Calu3 (cell line): ENCODE data around the gene HOXD10. TPM values are rescaled to one million over a fixed set of nuclear protein-coding genes. Genes with fewer than 3 reads are reported as not detected.

ENCODE experiments used
- BruUV-seq: library from RNA; stranded (reverse); fragments of 400-500 nt; replicated peaks from 2 replicates; lab custom pipeline; 2021; lab: Mats Ljungman, UMichigan
- CTCF ChIA-PET: fragments of 300-600 bp; sonication (Branson Sonifier 250); formaldehyde crosslinking; loops from one replicate; lab custom pipeline; 2022; ENCODE audit warnings: antibody characterized with exemption; lab: Charles Lee
- DNase-seq: peaks from one replicate; pipeline ENCODE4 v3.0.0; 2022
- H3K27ac Mint-ChIP-seq: one replicate; pipeline ENCODE4 v1.8.0; 2022; ENCODE audit warnings: mixed read lengths; ENCODE audit not compliant: unreplicated experiment
- H3K27me3 Mint-ChIP-seq: one replicate; pipeline ENCODE4 v1.8.0; 2022; ENCODE audit warnings: mixed read lengths; ENCODE audit not compliant: unreplicated experiment
- H3K36me3 Mint-ChIP-seq: one replicate; pipeline ENCODE4 v1.8.0; 2022; ENCODE audit warnings: mild to moderate bottlenecking, moderate library complexity, mixed read lengths; ENCODE audit not compliant: insufficient read depth, unreplicated experiment
- H3K4me1 Mint-ChIP-seq: one replicate; pipeline ENCODE4 v1.8.0; 2022; ENCODE audit warnings: mild to moderate bottlenecking, low read depth, mixed read lengths; ENCODE audit not compliant: unreplicated experiment
- H3K4me3 Mint-ChIP-seq: one replicate; pipeline ENCODE4 v1.8.0; 2022; ENCODE audit warnings: mild to moderate bottlenecking, low read depth, moderate library complexity, mixed read lengths; ENCODE audit not compliant: unreplicated experiment
- H3K9me3 Mint-ChIP-seq: one replicate; pipeline ENCODE4 v1.8.0; 2022; ENCODE audit warnings: low read depth, mixed read lengths; ENCODE audit not compliant: unreplicated experiment
- CTCF ChIP-seq: fragments of 200-600 bp; IDR thresholded peaks from one replicate; pipeline ENCODE4 v1.8.0; 2022; ENCODE audit warnings: antibody characterized with exemption; ENCODE audit not compliant: unreplicated experiment
- intact Hi-C: fragments of 100-400 bp; cut with micrococcal nuclease; formaldehyde crosslinking; loops from one replicate; pipeline ENCODE4 v1.10.0; 2022; ENCODE audit not compliant: unreplicated experiment
- total RNA-seq: library from RNA; stranded (reverse); gene quantifications from 2 replicates; pipeline ENCODE4 v1.2.3, GENCODE V29; 2022

HOXD10 gene
- total RNA-seq, 1 experiment from 2014 or later, result not detected

GRCh38 chr2:176152350-176153181 is 36.0 kb downstream of the HOXD10 start:
- no peak overlapping the region for H3K27ac Mint-ChIP-seq
- no peak for DNase-seq
- H3K4me1 Mint-ChIP-seq, result no peaks in the 10 kb centered on the region
- intact Hi-C loops, result no loop called here
- no peak overlapping the region for H3K4me3 Mint-ChIP-seq
- H3K27me3 Mint-ChIP-seq, result peaks cover 11% of the 10 kb centered on the region
- BruUV-seq, result no TSS peak
- no peak for TF ChIP-seq CTCF
- H3K36me3 Mint-ChIP-seq, result no peaks in the 10 kb centered on the region
- CTCF ChIA-PET, result interaction anchor here (0.7 to 1.9 kb wide), 2 partner anchors 116 to 302 kb away, joined by 3 to 6 read pairs; partner anchors contain the start of gene MTX2
- no peaks in the 10 kb centered on the region for H3K9me3 Mint-ChIP-seq

- H3K27ac Mint-ChIP-seq, result no peak overlapping the region
These were observed 38.1 kb downstream of the HOXD10 start for GRCh38 chr2:176154576-176155252.

GRCh38 chr2:176155356-176156044 is 38.9 kb downstream of the HOXD10 start:
- Mint-ChIP-seq H3K27me3 (peaks cover 11% of the 10 kb centered on the region), H3K27ac (no peak overlapping the region), H3K36me3 (no peaks in the 10 kb centered on the region), H3K4me1 (no peaks in the 10 kb centered on the region), H3K4me3 (no peak overlapping the region), H3K9me3 (no peaks in the 10 kb centered on the region)
- TF ChIP-seq CTCF, result no peak
- CTCF ChIA-PET, result no interaction called here
- DNase-seq, result no peak
- BruUV-seq, result no TSS peak
- intact Hi-C loops, result no loop called here

More at GRCh38 chr2:176154576-176155252, 38.1 kb downstream of the HOXD10 start:
- CTCF ChIA-PET, result interaction anchor here (1.9 kb wide), 1 partner anchor 300 kb away, joined by 6 read pairs; no protein-coding TSS in a partner anchor
- Mint-ChIP-seq H3K36me3 (no peaks in the 10 kb centered on the region), H3K9me3 (no peaks in the 10 kb centered on the region), H3K27me3 (peaks cover 11% of the 10 kb centered on the region), H3K4me3 (no peak overlapping the region), H3K4me1 (no peaks in the 10 kb centered on the region)
- TF ChIP-seq CTCF, result no peak
- intact Hi-C loops, result no loop called here
- BruUV-seq, result no TSS peak
- DNase-seq, result no peak

GRCh38 chr2:176156301-176156806 is 39.8 kb downstream of the HOXD10 start:
- CTCF ChIA-PET, result no interaction called here
- intact Hi-C loops, result no loop called here
- no peak for TF ChIP-seq CTCF
- peaks cover 11% of the 10 kb centered on the region for H3K27me3 Mint-ChIP-seq
- no peaks in the 10 kb centered on the region for H3K9me3 Mint-ChIP-seq
- no peak for DNase-seq
- H3K36me3 Mint-ChIP-seq, result no peaks in the 10 kb centered on the region
- no TSS peak for BruUV-seq
- H3K4me1 Mint-ChIP-seq, result no peaks in the 10 kb centered on the region
- no peak overlapping the region for H3K27ac Mint-ChIP-seq
- no peak overlapping the region for H3K4me3 Mint-ChIP-seq
